HepG2 (cell line): ENCODE data around the gene CDCP1. TPM values are rescaled to one million over a fixed set of nuclear protein-coding genes. Genes with fewer than 3 reads are reported as not detected.
A peak's percentile ranks its signal among the peaks of the same experiment; 100 is the strongest.

Source experiments
- ATAC-seq: fragments of 200-7000 bp; cut with Tn5 transposase; 3 replicates; pipeline ENCODE4 v1.9.1; 2020; ENCODE audit warnings: mild to moderate bottlenecking, moderate library complexity
- BruUV-seq: library from RNA; stranded (reverse); fragments of 400-500 nt; replicated peaks from 2 replicates; lab custom pipeline; 2021; lab: Mats Ljungman, UMichigan
- CTCF ChIA-PET: fragments of 300-600 bp; formaldehyde crosslinking; extraction: SDS; loops from one replicate; lab custom pipeline; 2021; ENCODE audit warnings: low total read pairs, inconsistent platforms, low intra/inter-chr PET ratio; lab: Yijun Ruan, JAX
- POLR2A ChIA-PET: fragments of 350-600 bp; sonication (Branson Sonifier 250); formaldehyde crosslinking; loops from one replicate; lab custom pipeline; 2020; ENCODE audit warnings: antibody characterized with exemption, inconsistent platforms; lab: Yijun Ruan, JAX
- DNase-seq: peaks from one replicate; pipeline ENCODE4 v3.0.0-alpha.2; 2015; ENCODE audit warnings: low spot score
- FAIRE-seq: peaks from 3 replicates; lab custom pipeline; 2011; peaks lifted over from hg19 to GRCh38; lab: Jason Lieb, UNC
- H2AFZ ChIP-seq: one replicate; pipeline ENCODE4 v1.6.1; 2011; ENCODE audit warnings: low read length, inconsistent platforms
- H3K27ac ChIP-seq: fragments of 300-600 bp; 3 replicates; pipeline ENCODE4 v1.8.0; 2011; ENCODE audit warnings: mixed run types, mild to moderate bottlenecking, mixed read lengths, low read length, inconsistent platforms; ENCODE audit not compliant: insufficient read depth; ENCODE audit errors: extremely low read length
- H3K27me3 ChIP-seq, 2 experiments: fragments of 200-600 bp in 1 of 2; 2 replicates in 1 of 2; 3 replicates in 1 of 2; pipeline versions ENCODE4 v1.6.0 to v1.8.0; 2011; ENCODE audit warnings: low read length in 2 of 2, mild to moderate bottlenecking in 2 of 2, moderate library complexity in 2 of 2, inconsistent platforms in 1 of 2; ENCODE audit not compliant: insufficient read depth in 2 of 2, control insufficient read depth in 1 of 2
- H3K36me3 ChIP-seq, 2 experiments: fragments of 200-600 bp in 1 of 2; replicated peaks in 1 of 2; 2 replicates in 1 of 2; 3 replicates in 1 of 2; pipeline versions ENCODE4 v1.5.1 to v1.8.0; 2011; ENCODE audit warnings: low read length in 2 of 2, inconsistent platforms in 1 of 2; ENCODE audit not compliant: insufficient read depth in 2 of 2, control insufficient read depth in 1 of 2
- H3K4me1 ChIP-seq: 2 replicates; pipeline ENCODE4 v1.5.1; 2012; ENCODE audit warnings: low read length, inconsistent platforms; ENCODE audit not compliant: insufficient read depth
- H3K4me2 ChIP-seq: 2 replicates; pipeline ENCODE4 v1.6.0; 2011; ENCODE audit warnings: low read depth, low read length, inconsistent platforms
- H3K4me3 ChIP-seq, 3 experiments: fragments of 200-600 bp in 1 of 3; sonication (generic), shearing (Covaris generic) in 1 of 3; replicated peaks in 1 of 3; 2 replicates each; pipeline ENCODE4 v1.5.1; 2011 to 2016; ENCODE audit warnings: low read length in 3 of 3, inconsistent platforms in 2 of 3, low read depth in 2 of 3, mild to moderate bottlenecking in 2 of 3, control low read depth in 1 of 3, mixed read lengths in 1 of 3; ENCODE audit not compliant: insufficient read depth in 1 of 3
- H3K79me2 ChIP-seq: one replicate; pipeline ENCODE4 v1.6.1; 2011; ENCODE audit warnings: low read length, inconsistent platforms; ENCODE audit not compliant: insufficient read depth
- H3K9ac ChIP-seq: 2 replicates; pipeline ENCODE4 v1.6.0; 2011; ENCODE audit warnings: mild to moderate bottlenecking, low read depth, low read length, inconsistent platforms; ENCODE audit not compliant: insufficient read depth
- H3K9me3 ChIP-seq: 2 replicates; pipeline ENCODE4 v1.5.1; 2012; ENCODE audit warnings: mild to moderate bottlenecking, low read length
- H4K20me1 ChIP-seq: 2 replicates; pipeline ENCODE4 v1.6.0; 2011; ENCODE audit warnings: inconsistent platforms, mild to moderate bottlenecking, low read length, moderate library complexity; ENCODE audit not compliant: insufficient read depth
- ARNTL ChIP-seq: sonication (generic); formaldehyde crosslinking; IDR thresholded peaks from 2 replicates; pipeline ENCODE4 v1.4.0; 2020; ENCODE audit warnings: mild to moderate bottlenecking, missing genetic modification reagents
- BHLHE40 ChIP-seq: IDR thresholded peaks from 2 replicates; pipeline ENCODE4 v1.6.1; 2011; ENCODE audit warnings: low read length, improper control_type of control experiment
- FOSL2 ChIP-seq: sonication (generic); formaldehyde crosslinking; IDR thresholded peaks from 2 replicates; pipeline ENCODE4 v1.4.0; 2020; ENCODE audit warnings: missing genetic modification reagents
- TCF12 ChIP-seq, 2 experiments: fragments of 450-650 bp in 1 of 2; sonication (generic) in 1 of 2; formaldehyde crosslinking in 1 of 2; IDR thresholded peaks; 2 replicates each; pipeline versions ENCODE4 v1.6.1 to v1.8.0; 2017 to 2022; ENCODE audit warnings: antibody characterized with exemption in 1 of 2, mild to moderate bottlenecking in 1 of 2, missing genetic modification reagents in 1 of 2, moderate library complexity in 1 of 2
- ZKSCAN8 ChIP-seq: IDR thresholded peaks from 2 replicates; pipeline ENCODE4 v1.6.1; 2016; ENCODE audit warnings: borderline replicate concordance, missing genetic modification reagents, missing compliant biosample characterization
- ZNF841 ChIP-seq: sonication (generic); formaldehyde crosslinking; IDR thresholded peaks from 2 replicates; pipeline ENCODE4 v1.8.1; 2023; ENCODE audit warnings: missing genetic modification reagents, borderline replicate concordance
- WGBS: methylation state at CpG from one replicate; pipeline ENCODE4 v1.1.6; 2017; ENCODE audit warnings: low lambda C conversion rate; 5-methylcytosine and 5-hydroxymethylcytosine counted together
- in situ Hi-C: cut with HindIII; loops from 2 replicates; pipeline ENCODE4 v1.10.0; 2017; ENCODE audit warnings: low pct_unique_long_range_greater_than_20kb; ENCODE audit not compliant: extremely low pct_ligation_motif_present
- intact Hi-C: fragments of 100-400 bp; cut with micrococcal nuclease; formaldehyde crosslinking; loops from one replicate; pipeline ENCODE4 v1.10.0; 2022; ENCODE audit not compliant: unreplicated experiment
- polyA plus RNA-seq, 8 experiments: library from polyadenylated mRNA; depleted of rRNA in 3 of 8; stranded (reverse) in 7 of 8; unstranded in 1 of 8; fragments of >200 nt; fragmentation: Illumina TruSeq in 4 of 8; extraction: Trizol in 4 of 8; gene quantifications; 2 replicates each; pipeline versions ENCODE4 v1.2.1 to v1.2.3, GENCODE V29; 2011 to 2016; ENCODE audit warnings: low read depth in 4 of 8, missing spikeins in 1 of 8, mixed read lengths in 1 of 8; ENCODE audit not compliant: insufficient read depth in 1 of 8
- total RNA-seq, 5 experiments: library from RNA; depleted of rRNA; stranded (reverse); fragments of >200 nt; fragmentation: Illumina TruSeq; extraction: Trizol; gene quantifications; 2 replicates each; pipeline ENCODE4 v1.2.3, GENCODE V29; 2016; ENCODE audit warnings: low read depth in 1 of 5
- TF ChIP-seq, protein P1 (sequence below): sonication (generic); formaldehyde crosslinking; IDR thresholded peaks from 2 replicates; pipeline ENCODE4 v1.4.0; 2020; ENCODE audit warnings: mild to moderate bottlenecking, missing genetic modification reagents
- TF ChIP-seq, protein P2 (sequence below): sonication (generic); formaldehyde crosslinking; IDR thresholded peaks from 2 replicates; pipeline ENCODE4 v1.4.0; 2020; ENCODE audit warnings: mild to moderate bottlenecking, missing genetic modification reagents
- TF ChIP-seq, protein P3 (sequence below): sonication (generic); formaldehyde crosslinking; IDR thresholded peaks from 2 replicates; pipeline ENCODE4 v1.4.0; 2020; ENCODE audit warnings: missing genetic modification reagents, borderline replicate concordance

CDCP1 gene
- total and polyA plus RNA-seq, 2 of the 13 experiments (the other 11 are each of a cell fraction or from before 2014, with no cell fraction given), result 0.11 to 0.18 TPM

DNA sequence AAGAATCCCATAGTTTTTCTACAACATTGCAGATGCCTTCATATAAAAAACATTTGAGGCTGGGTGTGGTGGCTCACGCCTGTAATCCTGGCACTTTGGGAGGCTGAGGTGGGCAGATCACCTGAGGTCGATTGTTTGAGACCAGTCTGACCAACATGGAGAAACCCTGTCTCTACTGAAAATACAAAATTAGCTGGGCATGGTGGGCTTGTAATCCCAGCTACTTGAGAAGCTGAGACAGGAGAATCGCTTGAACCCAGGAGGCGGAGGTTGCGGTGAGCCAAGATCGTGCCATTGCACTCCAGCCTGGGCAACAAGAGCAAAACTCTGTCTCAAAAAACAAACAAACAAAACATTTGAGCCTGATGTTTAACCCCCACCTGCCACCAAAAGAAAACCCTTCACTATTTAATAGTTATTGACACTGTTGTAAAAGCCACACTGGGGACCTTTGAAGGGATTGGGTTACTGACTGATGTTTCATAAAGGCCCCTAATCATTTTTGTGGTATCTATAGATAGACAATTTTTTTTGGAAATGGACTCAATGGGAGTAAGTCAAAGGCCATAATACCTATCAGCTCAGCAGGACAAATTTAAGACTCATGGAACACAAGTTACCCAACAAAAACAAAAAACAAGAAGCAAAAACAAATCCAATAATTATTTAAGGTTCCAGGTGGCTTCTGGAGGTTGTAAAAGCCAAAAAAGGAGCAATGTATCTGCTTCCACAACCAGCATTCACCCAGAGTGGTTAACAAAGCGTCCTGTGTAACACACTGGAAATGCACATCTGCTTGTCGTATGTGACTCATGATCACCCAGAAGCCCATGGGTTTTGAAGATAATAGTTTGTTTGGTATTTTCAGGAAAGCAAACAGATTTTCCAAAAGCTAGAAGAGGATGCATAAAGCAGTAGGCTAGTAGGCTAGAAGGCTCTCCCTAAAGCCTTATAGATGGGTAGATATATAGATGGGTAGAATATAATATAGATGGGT lies 41.2 kb downstream of the CDCP1 start:
- intact Hi-C loops (no loop called here), in situ Hi-C loops (no loop called here)
- no peaks in the 10 kb centered on the region for H4K20me1 ChIP-seq
- ATAC-seq, result no peak
- H3K4me2 ChIP-seq, result no peak overlapping the region
- DNase-seq, result no peak
- no peak overlapping the region for H2AFZ ChIP-seq
- no peak overlapping the region for H3K27ac ChIP-seq
- H3K36me3 ChIP-seq, result no peaks in the 10 kb centered on the region
- H3K9ac ChIP-seq, result no peak overlapping the region
- TF ChIP-seq TCF12 (IDR thresholded peaks at IDR 0.05) (no peak), TCF12 (CRISPR knock-in tag; IDR thresholded peaks at IDR 0.05) (no peak), FOSL2 (CRISPR knock-in tag) (peak; percentile 35; the same call in 1 of the 2 replicates)
- TF ChIP-seq, all 625 proteins: peak for 1
- Histone ChIP-seq H3K9me3 (no peaks in the 10 kb centered on the region), H3K27me3 (no peaks in the 10 kb centered on the region), H3K4me3 (no peak overlapping the region), H3K4me1 (peaks cover 10% of the 10 kb centered on the region), H3K79me2 (no peaks in the 10 kb centered on the region)
- CTCF ChIA-PET, result no interaction called here
- no peak for FAIRE-seq
- no TSS peak for BruUV-seq
- WGBS, result 54% methylated on average over 8 of the region's 8 CpGs
- POLR2A ChIA-PET, result no interaction called here

DNA sequence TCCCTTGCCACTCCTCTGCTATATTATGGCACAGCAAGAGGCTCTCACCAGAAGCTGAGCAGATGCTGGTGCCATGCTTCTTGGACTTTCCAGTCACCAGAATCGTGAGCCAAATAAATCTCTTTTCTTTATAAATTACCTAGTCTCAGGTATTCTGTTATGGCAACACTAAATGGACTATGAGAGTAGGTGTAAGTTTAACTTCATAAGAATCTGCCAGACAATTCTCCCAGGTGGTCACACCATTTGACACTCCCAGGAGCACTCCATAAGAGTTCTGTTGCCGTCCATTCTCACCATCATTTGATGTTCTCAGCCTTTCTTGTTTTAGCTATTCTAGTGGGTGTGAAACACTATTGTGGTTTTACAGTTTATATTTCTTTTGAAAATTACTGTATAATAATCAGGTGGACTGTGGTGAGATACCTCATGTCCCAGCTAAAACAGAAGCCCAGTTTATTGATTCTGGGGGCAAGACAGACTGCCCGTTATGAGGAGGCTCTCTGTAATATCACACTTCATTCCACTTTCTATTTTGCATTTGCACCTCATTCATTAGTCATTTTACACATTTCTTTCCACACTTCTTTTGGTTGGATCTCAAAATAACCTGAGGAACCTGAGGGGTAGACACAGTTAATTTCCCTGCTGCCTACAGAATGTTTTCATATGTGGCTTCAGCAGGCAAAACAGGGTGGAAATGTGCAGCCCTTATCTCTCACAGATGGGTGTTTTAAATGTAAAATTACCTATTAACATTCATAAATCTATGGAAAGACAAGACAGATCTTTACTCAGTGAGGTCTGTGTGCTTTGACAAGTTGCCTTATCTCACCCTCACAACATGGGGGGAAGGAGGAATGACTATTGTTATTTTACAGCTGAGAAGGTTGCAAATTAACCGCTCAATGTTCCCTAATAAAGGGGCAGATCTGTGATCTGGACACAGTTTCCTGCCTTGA lies 42.1 kb downstream of the CDCP1 start:
- intact Hi-C loops (no loop called here), in situ Hi-C loops (no loop called here)
- DNase-seq, result no peak
- 65% methylated on average over 4 of the region's 4 CpGs for WGBS
- H3K4me1 ChIP-seq, result no peaks in the 10 kb centered on the region
- ChIA-PET CTCF (no interaction called here), POLR2A (no interaction called here)
- ATAC-seq, result no peak
- H3K36me3 ChIP-seq, result no peaks in the 10 kb centered on the region
- no peak overlapping the region for H3K9ac ChIP-seq
- no peak overlapping the region for H3K27ac ChIP-seq
- H3K4me3 ChIP-seq, result no peak overlapping the region
- H4K20me1 ChIP-seq, result no peaks in the 10 kb centered on the region
- no peaks in the 10 kb centered on the region for H3K9me3 ChIP-seq
- H3K4me2 ChIP-seq, result no peak overlapping the region
- no peaks in the 10 kb centered on the region for H3K79me2 ChIP-seq
- H2AFZ ChIP-seq, result no peak overlapping the region
- no peak for FAIRE-seq
- no TSS peak for BruUV-seq
- no peaks in the 10 kb centered on the region for H3K27me3 ChIP-seq
- TF ChIP-seq BHLHE40 (no peak), ARNTL (CRISPR knock-in tag) (no peak), ZKSCAN8 (CRISPR knock-in tag) (no peak), ZNF841 (no peak)
- TF ChIP-seq, protein P1, sequence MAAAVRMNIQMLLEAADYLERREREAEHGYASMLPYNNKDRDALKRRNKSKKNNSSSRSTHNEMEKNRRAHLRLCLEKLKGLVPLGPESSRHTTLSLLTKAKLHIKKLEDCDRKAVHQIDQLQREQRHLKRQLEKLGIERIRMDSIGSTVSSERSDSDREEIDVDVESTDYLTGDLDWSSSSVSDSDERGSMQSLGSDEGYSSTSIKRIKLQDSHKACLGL (CRISPR knock-in tag), result no peak
- TF ChIP-seq, protein P2, sequence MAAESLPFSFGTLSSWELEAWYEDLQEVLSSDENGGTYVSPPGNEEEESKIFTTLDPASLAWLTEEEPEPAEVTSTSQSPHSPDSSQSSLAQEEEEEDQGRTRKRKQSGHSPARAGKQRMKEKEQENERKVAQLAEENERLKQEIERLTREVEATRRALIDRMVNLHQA (CRISPR knock-in tag), result no peak
- TF ChIP-seq, protein P3, sequence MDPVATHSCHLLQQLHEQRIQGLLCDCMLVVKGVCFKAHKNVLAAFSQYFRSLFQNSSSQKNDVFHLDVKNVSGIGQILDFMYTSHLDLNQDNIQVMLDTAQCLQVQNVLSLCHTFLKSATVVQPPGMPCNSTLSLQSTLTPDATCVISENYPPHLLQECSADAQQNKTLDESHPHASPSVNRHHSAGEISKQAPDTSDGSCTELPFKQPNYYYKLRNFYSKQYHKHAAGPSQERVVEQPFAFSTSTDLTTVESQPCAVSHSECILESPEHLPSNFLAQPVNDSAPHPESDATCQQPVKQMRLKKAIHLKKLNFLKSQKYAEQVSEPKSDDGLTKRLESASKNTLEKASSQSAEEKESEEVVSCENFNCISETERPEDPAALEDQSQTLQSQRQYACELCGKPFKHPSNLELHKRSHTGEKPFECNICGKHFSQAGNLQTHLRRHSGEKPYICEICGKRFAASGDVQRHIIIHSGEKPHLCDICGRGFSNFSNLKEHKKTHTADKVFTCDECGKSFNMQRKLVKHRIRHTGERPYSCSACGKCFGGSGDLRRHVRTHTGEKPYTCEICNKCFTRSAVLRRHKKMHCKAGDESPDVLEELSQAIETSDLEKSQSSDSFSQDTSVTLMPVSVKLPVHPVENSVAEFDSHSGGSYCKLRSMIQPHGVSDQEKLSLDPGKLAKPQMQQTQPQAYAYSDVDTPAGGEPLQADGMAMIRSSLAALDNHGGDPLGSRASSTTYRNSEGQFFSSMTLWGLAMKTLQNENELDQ (CRISPR knock-in tag), result no peak
